Measurements from ENCODE around the gene INSYN1. TPM values are rescaled to one million over a fixed set of nuclear protein-coding genes. Genes with fewer than 3 reads are reported as not detected.

INSYN1 gene
- total RNA-seq, 1 donor from 2014 or later: 3.8 TPM

- Histone ChIP-seq H3K36me3 (no peaks in the 10 kb centered on the region), H3K27me3 (ENCODE audit: low read depth) (peaks cover 51% of the 10 kb centered on the region), H3K4me1 (peaks cover 14% of the 10 kb centered on the region), H3K4me3 (peak overlapping the region; percentile 54), H3K9me3 (no peaks in the 10 kb centered on the region), H3K27ac (no peak overlapping the region)
- intact Hi-C loops (cut with DNase I): no loop called here
- DNase-seq (no peak), ATAC-seq (no peak)
- TF ChIP-seq CTCF (IDR thresholded peaks at IDR 0.05): no peak
These were observed 1.6 kb downstream of the INSYN1 start for GRCh38 chr15:73751511-73751898.

GRCh38 chr15:73750951-73751350 is 2.2 kb downstream of the INSYN1 start:
- H3K4me3 ChIP-seq: no peak overlapping the region

GRCh38 chr15:73750438-73750837 is 2.7 kb downstream of the INSYN1 start:
- Histone ChIP-seq H3K4me3 (no peak overlapping the region), H3K27ac (no peak overlapping the region), H3K9me3 (no peaks in the 10 kb centered on the region), H3K27me3 (ENCODE audit: low read depth) (peaks cover 43% of the 10 kb centered on the region), H3K36me3 (no peaks in the 10 kb centered on the region), H3K4me1 (peaks cover 14% of the 10 kb centered on the region)
- intact Hi-C loops (cut with DNase I): no loop called here
- no peak for ATAC-seq
- no peak for DNase-seq
- no peak for TF ChIP-seq CTCF (IDR thresholded peaks at IDR 0.05)

More at GRCh38 chr15:73750951-73751350, 2.2 kb downstream of the INSYN1 start:
- intact Hi-C loops (cut with DNase I): no loop called here
- H3K27ac ChIP-seq: no peak overlapping the region
- no peaks in the 10 kb centered on the region for H3K9me3 ChIP-seq
- DNase-seq (no peak), ATAC-seq (no peak)
- peaks cover 14% of the 10 kb centered on the region for H3K4me1 ChIP-seq
- no peaks in the 10 kb centered on the region for H3K36me3 ChIP-seq
- TF ChIP-seq CTCF (IDR thresholded peaks at IDR 0.05): no peak
- H3K27me3 ChIP-seq (ENCODE audit: low read depth): peaks cover 46% of the 10 kb centered on the region

GRCh38 chr15:73749971-73750370 is 3.2 kb downstream of the INSYN1 start:
- intact Hi-C loops (cut with DNase I): no loop called here
- H3K9me3 ChIP-seq: no peaks in the 10 kb centered on the region
- DNase-seq (no peak), ATAC-seq (no peak)
- no peak overlapping the region for H3K27ac ChIP-seq
- TF ChIP-seq CTCF (IDR thresholded peaks at IDR 0.05): no peak
- H3K27me3 ChIP-seq (ENCODE audit: low read depth): peaks cover 42% of the 10 kb centered on the region
- no peaks in the 10 kb centered on the region for H3K36me3 ChIP-seq
- peaks cover 14% of the 10 kb centered on the region for H3K4me1 ChIP-seq
- H3K4me3 ChIP-seq: no peak overlapping the region

- H3K27me3 ChIP-seq (ENCODE audit: low read depth): peaks cover 38% of the 10 kb centered on the region
- TF ChIP-seq CTCF (IDR thresholded peaks at IDR 0.05): no peak
- DNase-seq (no peak), ATAC-seq (no peak)
- no peaks in the 10 kb centered on the region for H3K9me3 ChIP-seq
- intact Hi-C loops (cut with DNase I): no loop called here
- peaks cover 14% of the 10 kb centered on the region for H3K4me1 ChIP-seq
- H3K36me3 ChIP-seq: no peaks in the 10 kb centered on the region
- no peak overlapping the region for H3K4me3 ChIP-seq
- H3K27ac ChIP-seq: no peak overlapping the region
These were observed 3.6 kb downstream of the INSYN1 start for GRCh38 chr15:73749533-73749932.

- Histone ChIP-seq H3K36me3 (no peaks in the 10 kb centered on the region), H3K4me3 (no peak overlapping the region), H3K4me1 (peaks cover 14% of the 10 kb centered on the region), H3K27me3 (ENCODE audit: low read depth) (peaks cover 30% of the 10 kb centered on the region), H3K27ac (no peak overlapping the region), H3K9me3 (no peaks in the 10 kb centered on the region)
- no peak for TF ChIP-seq CTCF (IDR thresholded peaks at IDR 0.05)
- DNase-seq: no peak
- intact Hi-C loops (cut with DNase I): no loop called here
- ATAC-seq: no peak
These were observed 4.4 kb downstream of the INSYN1 start for GRCh38 chr15:73748730-73749129.
